Astrocyte of the cerebellum (primary cell): ENCODE results near the gene DEFB124.
A peak's percentile ranks its signal among the peaks of the same experiment; 100 is the strongest.
"Not testable (repeated sequence)": the region's sequence is repeated elsewhere in the genome, so short reads cannot be mapped to it uniquely, and the experiment has no call there.

Experiments
- DNase-seq: peaks from one replicate; pipeline ENCODE4 v3.0.0-alpha.2; 2011; ENCODE audit warnings: low read depth
- H3K4me3 ChIP-seq: 2 replicates; pipeline ENCODE4 v1.5.1; 2011; ENCODE audit warnings: mild to moderate bottlenecking, low read depth, low read length, moderate library complexity
- CTCF ChIP-seq: IDR thresholded peaks from 2 replicates; pipeline ENCODE4 v1.5.1; 2012; ENCODE audit warnings: low read length, low read depth, moderate library complexity, mild to moderate bottlenecking; ENCODE audit errors: missing control alignments
- in situ Hi-C: cut with HindIII; loops from 2 replicates; pipeline ENCODE4 v1.10.0; 2017; ENCODE audit warnings: low sequenced_read_pairs

The DEFB124 gene

GRCh38 chr20:31474758-31475427 is at the start of gene DEFB124, which contains the start of gene REM1:
Gene DEFB124 (minus strand): TSS chr20:31475127. CDS start chr20:31473013, 2,114 bp downstream.
Gene REM1 (plus strand): TSS chr20:31475288. CDS start chr20:31476446, 1,158 bp downstream.
- in situ Hi-C loops, result no loop called here
- no peak for TF ChIP-seq CTCF
- H3K4me3 ChIP-seq, result no peak within 1 kb of the TSS
- DNase-seq, result no peak

GRCh38 chr20:31523361-31524283 is 48.7 kb upstream of the DEFB124 start:
- no peak for DNase-seq
- H3K4me3 ChIP-seq, result no peak overlapping the region
- in situ Hi-C loops, result no loop called here
- TF ChIP-seq CTCF, result no peak

- no peak overlapping the region for H3K4me3 ChIP-seq
- TF ChIP-seq CTCF, result no peak
- in situ Hi-C loops, result no loop called here
- no peak for DNase-seq
Measured at GRCh38 chr20:31522731-31523130, 47.8 kb upstream of the DEFB124 start.

- in situ Hi-C loops, H3K4me3 ChIP-seq, DNase-seq: not testable (repeated sequence)
Measured at GRCh38 chr20:31521267-31521666, 46.3 kb upstream of the DEFB124 start.

- peak; percentile 35 for TF ChIP-seq CTCF
- in situ Hi-C loops, result no loop called here
- DNase-seq, result peak; percentile 13
- H3K4me3 ChIP-seq, result no peak overlapping the region
Measured at GRCh38 chr20:31517373-31517772, 42.4 kb upstream of the DEFB124 start.

GRCh38 chr20:31516651-31517050 is 41.7 kb upstream of the DEFB124 start:
- H3K4me3 ChIP-seq, result no peak overlapping the region
- in situ Hi-C loops, result no loop called here
- no peak for TF ChIP-seq CTCF
- DNase-seq, result no peak

- TF ChIP-seq CTCF, result no peak
- no peak for DNase-seq
- H3K4me3 ChIP-seq, result peak overlapping the region; percentile 96
- in situ Hi-C loops, result no loop called here
Measured at GRCh38 chr20:31516166-31516565, 41.2 kb upstream of the DEFB124 start.
